GM18907 (cell line): ENCODE data around the gene EXOG.

ENCODE experiments used
- ATAC-seq: cut with Tn5 transposase; IDR thresholded peaks from one replicate; pipeline ENCODE4 v1.9.1; 2021; ENCODE audit warnings: mild to moderate bottlenecking, moderate library complexity; ENCODE audit not compliant: unreplicated experiment

EXOG gene

GRCh38 chr3:38472342-38472741 lies 23.8 kb upstream of the EXOG start:
- ATAC-seq = no peak

- ATAC-seq = no peak
These were observed 22.9 kb upstream of the EXOG start for GRCh38 chr3:38473229-38473628.

GRCh38 chr3:38474928-38475605 lies 21.1 kb upstream of the EXOG start:
- ATAC-seq = no peak

- no peak for ATAC-seq
These were observed 20.4 kb upstream of the EXOG start for GRCh38 chr3:38475716-38476115.

- ATAC-seq = no peak
These were observed 19.9 kb upstream of the EXOG start for GRCh38 chr3:38476157-38476756.

- ATAC-seq = no peak
These were observed 18.9 kb upstream of the EXOG start for GRCh38 chr3:38477057-38477820.

GRCh38 chr3:38477839-38478450 lies 18.2 kb upstream of the EXOG start:
- ATAC-seq = no peak

GRCh38 chr3:38478901-38479300 lies 17.2 kb upstream of the EXOG start:
- no peak for ATAC-seq

GRCh38 chr3:38479431-38480092 lies 16.6 kb upstream of the EXOG start:
- ATAC-seq = peak; percentile 60

- no peak for ATAC-seq
These were observed 16.1 kb upstream of the EXOG start for GRCh38 chr3:38480093-38480445.

- no peak for ATAC-seq
These were observed 15.2 kb upstream of the EXOG start for GRCh38 chr3:38480930-38481329.

GRCh38 chr3:38482951-38483350 lies 13.2 kb upstream of the EXOG start:
- no peak for ATAC-seq

GRCh38 chr3:38487323-38487722 lies 8.8 kb upstream of the EXOG start:
- peak; percentile 93 for ATAC-seq

GRCh38 chr3:38488949-38489348 lies 7.2 kb upstream of the EXOG start:
- ATAC-seq = no peak

GRCh38 chr3:38489766-38490165 lies 6.4 kb upstream of the EXOG start:
- no peak for ATAC-seq

- no peak for ATAC-seq
These were observed 5.7 kb upstream of the EXOG start for GRCh38 chr3:38490281-38491030.

- ATAC-seq = no peak
These were observed 4.9 kb upstream of the EXOG start for GRCh38 chr3:38491215-38491614.

- no peak for ATAC-seq
These were observed 3.1 kb upstream of the EXOG start for GRCh38 chr3:38493031-38493430.

- no peak for ATAC-seq
These were observed 891 bp downstream of the EXOG start for GRCh38 chr3:38497031-38497430.

- ATAC-seq = no peak
These were observed 4.7 kb downstream of the EXOG start for GRCh38 chr3:38500688-38501417.
